Hematopoietic multipotent progenitor cell treated with erythropoietin and hydrocortisone succinate and interleukin-3 and kit ligand, for 8 days (in vitro differentiated cells): Measurements from ENCODE around the gene TNFAIP2.
"Not testable (repeated sequence)": the region's sequence is repeated elsewhere in the genome, so short reads cannot be mapped to it uniquely, and the experiment has no call there.

ENCODE experiments used
- DNase-seq: peaks from one replicate; pipeline ENCODE4 v3.0.0-alpha.2; 2015

TNFAIP2 gene

DNA sequence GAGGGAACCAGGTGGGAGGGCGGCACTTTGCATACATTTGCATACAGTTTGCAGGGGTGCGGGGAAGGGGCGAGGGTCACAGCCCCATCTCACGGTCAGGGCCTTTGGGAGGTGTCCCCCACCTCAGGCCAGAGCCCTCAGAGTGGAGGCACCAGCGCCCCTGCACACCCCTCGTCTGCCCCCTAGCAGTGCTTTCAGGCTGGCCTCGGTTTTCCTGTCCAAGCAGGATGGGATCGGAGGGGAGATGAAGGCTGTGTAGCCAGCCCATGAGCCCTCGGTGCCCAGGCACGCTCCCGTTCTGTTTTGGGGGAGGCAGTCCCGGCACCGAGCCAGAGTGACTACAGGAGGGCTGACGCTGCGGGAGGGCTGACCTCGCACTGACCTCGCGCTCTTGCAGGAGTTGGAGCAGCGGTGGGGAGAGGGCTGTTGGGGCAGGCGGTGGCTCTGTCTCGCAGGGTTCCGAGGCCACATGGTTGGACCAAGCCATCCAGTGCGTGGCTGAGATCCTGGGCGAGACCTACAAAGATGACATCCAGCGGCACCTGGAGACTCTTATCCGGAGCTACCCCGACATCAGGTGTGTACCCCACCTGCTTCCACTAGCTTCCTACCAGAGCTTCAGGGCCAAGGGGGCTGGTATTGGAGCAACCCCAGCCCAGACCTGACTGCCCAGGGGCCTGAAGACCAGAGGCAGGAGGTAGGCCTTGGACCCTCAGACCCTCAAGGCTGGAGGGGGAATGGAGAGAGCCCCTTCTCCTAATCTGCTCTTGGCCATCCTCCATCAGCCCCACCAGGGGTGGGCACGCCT is 15.1 kb upstream of the TNFAIP2 start:
- no peak for DNase-seq

DNA sequence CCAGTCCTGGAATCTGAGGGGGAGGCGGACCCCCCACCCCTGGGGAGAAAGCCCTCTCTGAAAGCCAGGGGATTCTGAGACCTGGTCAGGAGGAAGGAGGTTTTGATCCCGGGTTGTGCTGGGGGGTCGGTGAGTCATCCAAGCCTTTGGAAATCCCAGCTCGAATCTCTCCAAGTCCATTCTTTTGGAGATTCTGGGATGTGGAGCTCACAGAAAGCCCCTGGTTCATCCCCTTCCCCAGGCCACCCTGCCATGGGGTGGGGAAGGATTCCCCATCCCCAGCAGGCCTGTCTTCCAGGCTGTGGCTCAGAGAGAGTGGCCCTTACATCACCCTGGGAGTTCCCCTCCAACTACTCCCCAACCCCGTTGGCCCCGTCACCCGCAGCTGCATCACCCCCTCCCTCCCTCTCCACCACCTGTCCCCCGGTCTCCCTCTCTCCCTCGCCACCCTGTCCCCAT is 14.5 kb upstream of the TNFAIP2 start:
- no peak for DNase-seq

DNA sequence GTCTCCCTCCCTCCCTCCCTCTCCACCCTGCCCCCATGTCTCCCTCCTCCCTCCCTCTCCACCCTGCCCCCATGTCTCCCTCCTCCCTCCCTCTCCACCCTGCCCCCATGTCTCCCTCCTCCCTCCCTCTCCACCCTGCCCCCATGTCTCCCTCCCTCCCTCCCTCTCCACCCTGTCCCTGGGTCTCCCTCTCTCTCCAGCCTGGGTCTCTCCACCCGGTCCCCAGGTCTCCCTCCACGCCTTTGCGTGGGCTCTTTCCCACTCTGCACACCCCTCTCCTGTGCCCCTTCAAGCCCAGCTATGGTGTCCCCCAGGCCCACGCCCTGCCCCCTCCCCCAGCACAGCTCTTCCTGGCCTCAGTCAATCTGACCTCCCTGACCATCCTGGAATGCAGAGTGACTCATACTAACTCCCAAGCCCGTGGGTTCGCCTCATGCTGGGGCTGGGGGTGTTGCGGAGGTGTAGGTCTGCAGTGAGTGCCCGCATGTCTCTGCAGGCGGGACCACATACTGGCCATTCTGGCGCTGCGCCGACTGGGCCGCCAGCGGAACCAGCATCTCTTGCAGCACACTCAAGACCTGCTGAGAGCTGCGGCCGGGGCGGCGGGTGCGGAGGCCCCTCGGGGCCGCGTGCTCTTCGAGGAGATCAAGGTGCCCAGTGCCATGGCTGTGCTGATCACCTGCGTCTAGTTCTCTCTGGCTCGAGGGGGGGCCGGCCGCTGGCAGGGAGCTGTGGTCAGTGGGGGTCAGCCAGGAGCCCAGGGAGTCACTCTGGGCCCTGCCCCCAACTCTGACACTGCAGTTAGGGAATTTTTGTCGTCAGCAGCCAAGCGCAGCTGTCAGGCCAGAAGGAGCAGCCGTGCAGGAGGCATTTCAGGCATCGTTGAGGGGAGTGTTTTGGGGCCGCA is 13.5 kb upstream of the TNFAIP2 start:
- no peak for DNase-seq

DNA sequence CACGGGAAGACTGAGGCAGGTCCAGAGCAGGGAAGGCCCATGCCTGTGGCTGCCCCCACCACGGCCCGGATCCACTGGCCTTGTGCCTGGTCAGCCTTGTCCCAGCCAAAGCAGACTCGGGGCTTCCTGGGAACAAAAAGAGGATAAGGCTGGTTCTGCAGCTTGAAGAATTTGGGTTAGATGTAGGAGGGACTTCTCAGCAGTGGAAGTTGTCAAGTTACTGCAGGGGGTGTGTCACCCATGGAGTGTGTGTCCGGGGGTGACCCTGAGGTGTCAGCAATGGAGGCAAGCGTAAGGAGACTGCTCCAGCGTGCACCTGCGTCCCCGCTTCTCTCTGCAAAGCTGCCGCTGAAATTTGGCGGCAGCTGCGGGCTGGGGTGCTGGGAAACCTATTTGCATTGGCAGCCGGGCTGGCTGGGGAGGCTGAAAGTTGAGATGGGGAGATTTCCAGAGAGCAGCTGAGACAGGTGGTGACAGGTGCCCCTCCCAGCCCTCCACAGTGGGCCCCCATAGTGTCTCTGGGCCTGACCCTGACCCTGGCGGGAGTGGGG is 12.5 kb upstream of the TNFAIP2 start:
- no peak for DNase-seq

DNA sequence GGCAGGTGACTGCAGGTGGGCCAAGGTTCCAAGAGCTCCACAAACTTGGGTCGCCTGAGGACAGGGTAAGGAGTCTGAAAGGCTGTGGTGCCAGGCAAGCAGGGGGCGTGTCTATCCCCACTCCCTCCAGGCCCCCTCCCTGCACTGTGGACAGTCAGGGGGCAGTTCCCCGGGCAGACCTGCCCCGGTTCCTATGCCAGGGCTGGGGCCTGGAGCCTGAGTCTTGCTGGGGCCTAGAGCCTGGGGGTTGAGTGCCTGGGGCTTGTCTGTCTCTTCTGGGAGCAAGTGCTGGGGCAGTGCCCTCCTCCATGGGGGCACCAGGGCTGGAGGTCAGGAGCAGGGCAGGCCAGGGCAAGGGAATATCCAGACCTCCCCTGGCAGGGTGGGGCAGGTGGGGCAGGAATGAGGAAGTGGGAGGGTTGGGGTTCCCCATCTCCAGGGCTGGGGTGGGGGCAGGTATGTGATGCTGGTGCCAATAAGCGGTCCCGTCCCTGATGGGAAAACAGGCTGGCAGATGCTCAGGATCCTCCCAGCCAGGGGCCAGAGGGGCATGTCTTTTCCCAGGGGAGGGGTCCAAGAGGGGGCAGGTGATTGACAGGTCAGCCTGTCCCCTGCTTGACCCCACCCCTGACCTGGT is 11.9 kb upstream of the TNFAIP2 start:
- no peak for DNase-seq

DNA sequence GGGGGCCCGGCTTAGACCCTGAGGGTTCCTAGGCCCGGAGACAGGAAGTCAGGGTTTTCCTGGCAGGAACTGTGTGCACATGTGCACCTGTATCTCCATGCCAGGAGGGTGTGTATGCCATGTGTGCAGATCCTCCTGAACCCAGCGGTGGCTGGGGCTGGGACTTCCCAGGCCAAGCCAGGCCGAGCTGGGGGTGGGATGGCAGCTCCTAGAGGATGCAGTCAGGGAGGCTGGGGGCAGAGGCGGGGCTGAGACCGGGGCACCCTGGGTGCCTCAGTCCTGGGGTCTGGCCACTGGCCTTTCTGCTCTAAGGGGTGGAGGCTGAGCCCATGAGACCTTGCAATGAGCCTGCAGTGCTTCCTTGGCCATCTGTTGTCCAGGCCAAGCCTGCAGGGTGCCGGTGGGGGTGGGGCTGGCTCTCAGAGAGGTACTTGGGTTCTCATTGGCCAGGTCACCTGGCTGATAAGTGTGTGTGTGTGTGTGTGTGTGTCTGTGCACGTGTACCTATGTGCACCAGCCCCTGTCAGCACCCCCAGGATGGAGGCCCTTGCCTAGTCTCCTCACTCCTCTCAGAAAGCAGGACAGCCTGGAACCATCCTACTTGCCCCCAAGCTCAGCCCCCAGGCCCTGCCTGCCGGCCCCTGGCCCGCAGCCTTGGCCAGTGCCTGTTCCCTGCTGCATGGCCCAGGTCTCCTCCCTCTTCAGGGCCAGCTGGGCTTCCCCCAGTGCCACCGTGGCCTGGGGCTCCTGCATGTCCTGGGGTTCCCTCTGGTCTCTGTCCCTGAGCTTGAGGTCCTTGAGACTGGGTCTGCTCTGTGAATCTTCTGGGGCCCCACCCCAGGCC is 10.6 kb upstream of the TNFAIP2 start:
- no peak for DNase-seq

DNA sequence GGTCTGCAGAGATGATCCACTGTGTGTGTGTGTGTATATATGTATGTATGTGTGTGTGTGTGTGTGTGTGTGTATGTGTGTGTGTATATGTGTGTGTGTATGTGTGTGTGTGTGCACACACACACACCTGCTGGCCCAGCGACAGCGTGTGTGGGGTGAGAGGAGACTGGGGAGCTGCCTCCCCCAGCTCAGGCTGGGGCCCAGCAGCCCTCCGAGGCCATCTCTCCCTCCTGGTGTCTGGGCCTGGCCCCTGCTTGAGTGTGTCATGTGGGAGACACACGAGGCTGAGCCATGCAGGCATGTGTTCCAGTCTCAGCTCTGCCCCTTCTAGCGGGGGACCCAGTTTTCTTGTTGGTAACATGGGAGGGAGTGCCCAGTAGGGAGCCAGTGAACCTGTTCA is 10.0 kb upstream of the TNFAIP2 start:
- DNase-seq: no peak

DNA sequence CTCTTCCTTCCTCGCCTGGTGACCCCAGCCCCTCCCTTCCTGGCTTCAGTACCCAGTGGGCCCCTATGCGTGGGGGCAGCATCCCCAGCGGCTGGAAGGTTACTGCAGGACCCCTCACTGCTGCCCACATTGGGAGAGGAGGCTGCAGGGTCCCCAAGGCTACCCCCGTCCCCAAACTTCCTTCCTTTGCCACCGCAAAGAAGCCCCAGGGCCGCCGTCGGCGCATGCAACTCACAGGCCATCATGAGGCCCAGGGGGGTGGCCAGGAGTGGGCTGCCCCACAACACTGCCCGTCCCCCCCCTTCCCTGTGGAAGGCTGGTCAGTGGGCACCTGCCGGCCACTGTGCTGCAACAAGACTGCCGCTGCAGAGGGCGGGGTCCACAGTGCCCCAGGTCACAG is 9.5 kb upstream of the TNFAIP2 start:
- no peak for DNase-seq

DNA sequence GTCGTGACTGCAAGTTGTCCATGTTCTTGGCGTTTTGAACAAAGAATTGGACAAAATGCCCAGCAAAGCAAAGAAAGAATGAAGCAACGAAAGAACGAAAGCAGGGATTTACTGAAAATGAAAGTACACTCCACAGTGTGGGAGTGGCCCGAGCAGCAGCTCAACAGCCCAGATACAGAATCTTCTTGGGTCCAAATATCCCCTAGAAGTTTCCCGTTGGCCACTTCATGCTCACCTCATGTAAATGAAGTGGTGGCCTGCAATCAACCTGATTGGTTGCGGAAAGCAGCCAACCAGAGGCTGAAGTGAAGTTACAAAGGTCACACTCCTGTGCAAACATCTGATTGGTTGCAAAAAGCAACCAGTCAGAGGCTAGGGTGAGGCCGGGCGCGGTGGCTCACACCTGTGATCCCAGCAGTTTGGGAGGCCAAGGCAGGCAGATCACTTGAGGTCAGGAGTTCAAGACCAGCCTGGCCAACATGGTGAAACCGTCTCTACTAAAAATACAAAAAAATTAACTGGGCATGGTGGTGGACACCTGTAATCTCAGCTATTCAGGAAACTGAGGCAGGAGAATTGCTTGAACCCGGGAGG is 8.1 kb upstream of the TNFAIP2 start:
- DNase-seq: not testable (repeated sequence)

DNA sequence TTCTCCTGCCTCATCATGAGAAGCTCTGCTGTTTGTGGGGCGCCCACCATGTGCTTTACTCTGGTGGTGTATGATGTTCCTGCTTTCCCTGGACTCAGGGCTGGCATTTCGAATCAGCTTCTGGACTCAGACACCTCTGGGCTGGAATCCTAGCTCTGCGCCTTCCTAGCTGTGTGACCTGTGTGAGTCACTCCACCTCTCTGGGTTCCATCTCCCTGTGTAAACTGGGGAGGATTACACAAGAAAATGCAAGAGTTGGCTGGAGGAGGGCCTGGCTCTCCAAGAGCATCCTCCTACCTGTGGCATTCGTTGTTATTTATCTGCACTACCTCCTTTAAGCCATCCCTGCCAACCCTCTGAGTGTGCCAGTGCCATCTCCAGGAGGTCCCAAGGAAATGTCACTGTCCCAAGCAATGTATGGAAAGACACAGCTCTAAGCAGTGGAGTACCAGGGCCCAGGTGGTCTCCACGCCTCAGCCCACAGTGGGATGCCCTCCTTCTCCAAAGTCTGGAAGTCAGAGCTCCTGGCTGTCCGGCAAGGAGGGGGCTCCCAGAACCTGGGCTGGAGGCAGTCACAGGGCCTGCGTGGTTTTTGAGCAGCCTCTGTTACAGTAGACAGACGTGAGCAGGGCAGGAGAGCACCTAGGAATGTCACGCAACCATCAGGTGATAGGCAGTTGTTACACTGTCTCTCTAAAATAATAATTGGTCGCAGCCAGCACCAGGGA is 7.3 kb upstream of the TNFAIP2 start:
- no peak for DNase-seq

DNA sequence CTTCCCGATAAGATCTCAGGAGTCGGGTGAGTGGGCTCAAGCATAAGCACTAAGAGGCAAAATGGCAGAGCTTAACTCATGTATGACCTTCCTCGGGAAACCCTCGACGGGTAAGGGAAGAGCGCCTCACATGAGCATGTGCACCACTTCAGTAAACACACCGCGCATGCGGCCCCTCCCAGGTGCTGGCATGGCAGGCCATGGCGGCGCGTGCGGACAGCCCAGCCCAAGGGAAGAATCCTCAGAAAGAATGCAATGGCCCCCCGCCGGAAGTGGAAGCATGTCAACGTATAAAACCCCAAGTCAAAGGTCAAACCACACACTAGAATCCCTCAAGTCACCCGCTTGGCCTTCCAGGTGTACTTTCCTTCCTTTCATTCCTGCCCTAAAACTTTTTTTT is 6.6 kb upstream of the TNFAIP2 start:
- DNase-seq: no peak

DNA sequence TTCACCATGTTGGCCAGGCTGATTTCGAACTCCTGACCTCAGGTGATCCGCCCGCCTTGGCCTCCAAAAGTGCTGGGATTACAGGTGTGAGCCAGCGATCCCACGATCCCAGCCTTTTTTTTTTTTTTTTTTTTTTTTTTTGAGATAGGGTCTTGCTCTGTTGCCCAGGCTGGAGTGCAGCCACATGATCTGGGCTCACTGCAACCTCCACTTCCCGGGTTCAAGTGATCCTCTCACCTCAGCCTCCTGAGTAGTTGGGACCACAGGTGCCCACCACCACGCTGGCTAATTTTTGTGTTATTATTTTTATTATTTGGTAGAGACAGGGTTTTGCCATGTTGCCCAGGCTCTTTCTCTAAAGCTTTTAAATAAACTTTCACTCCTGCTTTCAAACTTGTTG is 5.8 kb upstream of the TNFAIP2 start:
- DNase-seq: not testable (repeated sequence)

DNA sequence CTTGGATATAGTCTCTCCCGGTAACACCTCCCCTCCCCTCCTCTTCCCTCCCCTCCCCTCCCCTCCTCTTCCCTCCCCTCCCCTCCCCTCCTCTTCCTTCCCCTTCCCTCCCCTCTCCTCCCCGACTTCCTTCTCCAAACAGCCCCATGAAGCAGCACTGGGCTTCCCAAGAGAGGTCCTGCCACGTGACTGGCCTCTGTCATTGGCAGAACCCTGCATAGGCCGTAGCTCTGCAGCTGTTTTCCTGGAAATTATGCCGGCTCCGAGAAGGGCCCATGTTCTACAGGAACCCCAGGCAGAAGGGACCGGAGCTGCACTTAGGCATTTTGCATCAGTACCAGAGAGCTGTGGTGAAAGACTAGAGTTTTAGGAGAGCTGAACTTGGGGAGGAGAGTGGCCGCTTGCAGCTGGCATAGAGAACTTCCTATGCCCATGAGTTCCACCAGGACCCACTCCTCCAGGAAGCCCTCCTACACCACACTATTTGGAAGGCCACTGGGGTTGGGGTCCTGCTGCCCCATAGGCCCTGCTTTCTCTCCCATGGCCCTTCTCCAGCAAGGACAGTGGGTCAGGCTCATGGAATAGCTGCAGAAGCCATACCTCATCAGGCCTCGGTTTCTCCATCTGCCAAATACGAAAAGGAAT is 5.1 kb upstream of the TNFAIP2 start:
- no peak for DNase-seq

DNA sequence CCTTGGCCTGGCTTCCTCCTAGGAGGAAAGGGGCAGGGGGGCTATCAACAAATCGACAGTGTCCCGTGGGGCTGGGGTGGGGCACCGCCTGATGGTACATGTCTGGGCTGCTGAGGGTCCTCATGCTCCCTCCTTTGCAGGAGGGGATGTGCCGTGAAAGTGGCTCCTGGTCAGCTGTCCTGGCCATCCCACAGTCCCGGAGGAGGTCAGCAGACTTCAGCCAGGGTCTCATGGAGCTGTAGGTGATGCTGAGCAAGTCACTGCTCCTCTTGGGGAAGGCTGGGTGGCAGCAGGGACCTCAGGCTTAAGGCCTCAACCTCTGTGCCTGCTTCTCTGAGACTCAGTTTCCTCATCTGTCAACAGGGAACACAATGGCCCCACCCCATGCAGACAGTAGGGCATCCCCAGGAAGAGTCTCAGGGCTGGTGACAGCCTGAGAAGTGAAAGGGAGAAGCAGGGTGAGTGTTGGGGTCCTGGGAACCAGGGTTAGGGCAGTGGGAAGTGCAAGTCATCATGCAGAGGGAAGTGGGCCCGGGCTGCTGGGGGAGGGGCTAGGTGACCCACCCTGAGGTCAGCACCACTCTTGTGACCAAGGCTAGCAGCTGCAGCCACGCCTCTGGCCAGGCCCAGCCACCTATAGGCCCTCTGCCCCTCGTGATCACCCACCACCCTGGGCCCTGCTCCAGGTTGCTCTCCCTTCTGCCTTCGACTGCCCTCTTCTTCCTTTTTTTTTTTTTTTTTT is 4.4 kb upstream of the TNFAIP2 start:
- DNase-seq: no peak

DNA sequence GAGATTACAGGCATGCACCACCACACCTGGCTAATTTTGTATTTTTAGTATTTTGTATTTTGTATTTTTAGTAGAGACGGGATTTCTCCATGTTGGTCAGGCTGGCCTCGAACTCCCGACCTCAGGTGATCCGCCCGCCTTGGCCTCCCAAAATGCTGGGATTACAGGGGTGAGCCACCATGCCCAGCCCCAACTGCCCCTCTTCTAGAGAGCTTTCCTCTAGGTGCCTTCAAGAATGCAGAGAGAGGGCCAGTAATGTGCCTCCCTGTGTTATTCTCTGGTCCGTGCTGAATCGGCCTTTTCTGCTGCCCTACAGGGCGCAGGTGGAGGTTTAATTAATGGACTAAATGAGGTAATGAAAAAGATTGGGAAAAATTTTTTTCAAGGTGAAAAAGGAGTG is 3.7 kb upstream of the TNFAIP2 start:
- DNase-seq: not testable (repeated sequence)

DNA sequence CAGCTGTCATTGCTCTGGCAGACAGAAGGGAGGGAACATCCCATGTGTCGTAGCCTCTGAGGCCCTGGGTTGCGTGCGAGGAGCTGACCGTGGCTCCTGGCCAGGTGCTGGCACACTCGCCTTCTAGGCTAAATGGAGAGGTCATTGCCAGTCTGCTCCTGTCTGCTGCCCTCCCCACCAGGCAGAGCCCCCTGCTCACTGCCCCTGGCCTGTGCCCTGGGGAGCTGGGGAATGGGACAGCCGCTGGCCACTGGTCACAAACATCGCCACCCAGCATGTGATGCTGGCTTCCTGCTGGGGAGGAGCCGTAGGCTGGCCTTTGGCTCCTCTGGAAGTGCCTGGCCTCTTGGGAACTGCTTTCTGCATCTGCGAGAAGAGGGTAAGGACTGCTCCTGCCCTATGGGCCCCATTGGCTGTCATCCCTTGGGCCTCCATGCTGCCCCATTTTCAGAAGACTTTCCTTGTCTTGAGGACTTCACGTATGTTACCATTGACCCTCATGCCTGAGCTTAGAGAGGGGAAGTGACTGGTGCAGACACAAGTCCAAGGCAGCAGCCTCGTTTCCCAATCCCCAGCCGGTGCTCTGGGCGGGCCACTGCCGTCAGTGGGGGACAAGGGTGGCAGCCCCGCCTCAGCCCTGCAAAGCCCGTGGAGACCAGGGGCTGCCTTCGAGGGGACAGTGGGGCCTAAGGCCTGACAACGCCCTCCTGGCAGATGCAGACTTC is 2.0 kb upstream of the TNFAIP2 start:
- DNase-seq: no peak

DNA sequence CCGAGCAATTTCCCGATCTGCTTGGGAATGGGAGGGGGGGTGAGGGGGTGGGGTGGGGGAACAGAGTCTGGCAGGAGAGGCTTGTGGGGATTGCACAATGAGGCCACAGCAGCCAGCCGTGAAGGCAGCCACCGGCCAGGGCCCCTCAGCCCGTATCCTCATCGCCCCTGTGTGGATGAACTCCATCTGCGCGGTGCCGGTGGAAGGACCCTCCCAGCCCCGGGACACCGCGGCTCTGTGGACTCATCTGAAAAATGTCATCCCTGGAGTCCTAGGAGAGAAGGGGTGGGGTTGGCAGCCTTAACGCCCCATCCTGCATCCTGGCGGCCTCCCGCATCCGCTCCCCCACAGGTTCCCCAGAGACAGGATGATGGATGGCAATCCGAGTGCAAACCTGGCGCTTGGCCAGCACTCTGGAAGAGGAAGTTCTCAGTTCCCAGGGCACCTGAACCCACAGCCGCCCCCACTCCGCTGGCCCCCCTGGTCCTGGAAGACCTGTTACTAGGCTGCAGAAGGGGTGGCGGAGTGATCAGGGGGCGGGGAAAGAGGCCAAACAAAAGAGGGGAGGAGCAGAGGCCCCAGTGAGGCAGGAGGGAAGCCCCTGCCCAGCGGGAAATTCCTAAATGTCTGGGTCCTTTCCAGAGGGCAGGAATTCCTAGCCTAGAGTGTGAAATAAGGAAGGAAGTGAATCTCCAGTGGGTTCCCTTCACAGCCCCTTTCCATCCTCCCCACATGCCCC is 1.2 kb upstream of the TNFAIP2 start:
- no peak for DNase-seq

DNA sequence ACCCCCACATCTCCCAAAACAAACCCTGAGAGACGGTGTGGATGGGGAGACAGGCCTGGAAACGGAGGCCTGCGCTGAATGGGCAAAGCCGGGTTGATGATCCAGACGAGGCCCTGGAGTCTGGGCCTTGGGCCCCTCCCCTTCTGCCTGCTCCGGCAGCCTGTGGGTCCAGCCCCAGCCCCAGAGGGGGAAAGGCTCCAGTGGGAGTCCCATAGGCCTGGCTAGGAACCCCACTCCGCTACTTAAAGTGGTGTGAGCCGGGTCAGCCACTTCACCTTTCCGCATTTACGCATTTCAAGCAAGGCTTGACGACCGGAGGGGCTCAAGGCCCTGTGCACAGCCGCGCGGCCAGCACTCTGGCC is 695 bp upstream of the TNFAIP2 start:
- DNase-seq: no peak
